ENCODE results near the gene PTPN1. TPM values are rescaled to one million over a fixed set of nuclear protein-coding genes. Genes with fewer than 3 reads are reported as not detected.

The PTPN1 gene
- total and polyA plus RNA-seq, 10 of the 15 experiments (the other 5 are each of a cell fraction or from before 2014, with no cell fraction given), result 15.9 to 74.7 (median 43.9) TPM

DNA sequence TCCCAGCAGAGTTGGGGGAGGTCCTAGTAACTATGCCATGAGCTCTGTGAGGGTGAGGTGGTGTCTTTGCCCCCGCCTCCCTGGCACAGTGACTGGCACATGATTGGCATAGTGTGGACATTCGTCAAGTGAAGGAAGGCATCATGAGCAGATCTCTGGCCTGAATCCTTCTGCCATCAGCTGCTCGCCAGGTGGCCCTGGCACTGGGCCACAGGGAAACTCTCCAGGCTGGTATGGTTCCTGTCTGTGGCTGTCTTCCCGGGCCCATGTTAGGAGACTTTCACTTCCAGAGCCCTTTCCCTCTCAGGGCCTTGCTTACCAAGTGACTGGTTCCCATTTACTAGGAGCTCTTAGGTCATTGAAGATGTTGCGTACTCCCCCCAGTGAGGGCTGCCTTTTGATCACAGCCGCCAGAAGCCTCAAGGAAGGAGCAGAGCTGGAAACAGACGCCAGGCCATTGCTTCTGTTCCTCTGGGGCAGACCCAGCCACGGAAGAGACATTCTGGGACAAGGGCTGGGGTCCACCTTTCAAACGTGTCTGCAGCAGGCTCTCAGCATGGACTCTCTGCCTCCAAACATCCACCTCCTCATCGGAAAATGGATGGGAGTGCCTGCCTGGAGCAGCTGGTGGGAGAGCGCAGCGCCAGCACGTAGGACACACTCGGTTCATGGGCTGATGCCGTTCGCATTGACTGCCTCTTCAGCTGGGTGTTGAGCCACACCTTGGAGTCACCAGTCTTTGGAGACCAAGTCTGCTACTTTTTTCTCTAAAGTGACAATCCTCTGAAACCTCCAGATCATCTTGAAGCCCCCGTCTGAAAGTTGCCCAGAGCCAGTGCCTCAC, 67.2 kb downstream of the PTPN1 start:
- no TSS peak for BruUV-seq (replicated peaks)
- Histone ChIP-seq H3K36me3 (ENCODE audit: control insufficient read depth in 2 of 2, insufficient read depth in 2 of 2, low read length in 1 of 2) (peaks cover 44 to 61% of the 10 kb centered on the region in 2 experiments), H3K4me2 (ENCODE audit: control insufficient read depth, insufficient read depth) (no peak overlapping the region), H3K79me2 (ENCODE audit: control insufficient read depth, insufficient read depth, low read length) (peaks cover 7% of the 10 kb centered on the region), H3K4me3 (no peak overlapping the region), H2AFZ (ENCODE audit: control insufficient read depth, low read depth, low read length) (no peak overlapping the region), H3K9ac (ENCODE audit: control insufficient read depth, insufficient read depth, low read length) (no peak overlapping the region), H3K27ac (ENCODE audit: control insufficient read depth, insufficient read depth) (no peak overlapping the region), H3K4me1 (ENCODE audit: control insufficient read depth, insufficient read depth, low read length) (no peaks in the 10 kb centered on the region), H4K20me1 (ENCODE audit: control insufficient read depth, insufficient read depth) (peaks cover 6% of the 10 kb centered on the region; the same call in 1 of the 2 replicates), H3K27me3 (replicated peaks in 1 of 2; ENCODE audit: control insufficient read depth in 2 of 2, insufficient read depth in 2 of 2, low read length in 1 of 2) (no peaks in the 10 kb centered on the region), H3K9me3 (replicated peaks; ENCODE audit: control insufficient read depth, insufficient read depth, low read length) (no peaks in the 10 kb centered on the region)
- POLR2A ChIA-PET, result no interaction called here
- RAD21 ChIA-PET (ENCODE audit: unreplicated experiment), result interaction anchor here (2.7 to 3.6 kb wide), 3 partner anchors 65 to 113 kb away, joined by 8 to 29 read pairs (median 14); partner anchors contain the start of gene PTPN1
- in situ Hi-C loops (cut with MboI), result loop anchor here (5.0 kb wide), 1 partner anchor 105 kb away; no protein-coding TSS in a partner anchor
- no peak for ATAC-seq
- intact Hi-C loops (cut with micrococcal nuclease; ENCODE audit: unreplicated experiment), result no loop called here
- 89% methylated on average over 17 of the region's 17 CpGs for WGBS (ENCODE audit: insufficient coverage, insufficient replicate concordance, low lambda C conversion rate, missing lambda C conversion rate)
- CTCF ChIA-PET, result interaction anchor here (0.7 to 11.4 kb wide), 9 partner anchors 11 to 114 kb away, joined by 3 to 240 read pairs (median 4); no protein-coding TSS in a partner anchor
- no peak for FAIRE-seq
- SMC1A ChIA-PET (ENCODE audit: uncharacterized antibody, unreplicated experiment), result interaction anchor here (73.1 kb wide), 1 partner anchor 68 kb away, joined by 2799 read pairs; the partner anchor contains the start of gene PTPN1
- DNase-seq (ENCODE audit: low read depth, low spot score), result no peak
- no peak for TF ChIP-seq TCF12 (IDR thresholded peaks at IDR 0.05; ENCODE audit: low read depth, low read length)
- TF ChIP-seq, protein P1, sequence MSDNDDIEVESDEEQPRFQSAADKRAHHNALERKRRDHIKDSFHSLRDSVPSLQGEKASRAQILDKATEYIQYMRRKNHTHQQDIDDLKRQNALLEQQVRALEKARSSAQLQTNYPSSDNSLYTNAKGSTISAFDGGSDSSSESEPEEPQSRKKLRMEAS (IDR thresholded peaks at IDR 0.05; ENCODE audit: low read depth, low read length), result no peak
- TF ChIP-seq NBN (IDR thresholded peaks at IDR 0.05), result no peak
- TF ChIP-seq EZH2 (IDR thresholded peaks at IDR 0.05; ENCODE audit: borderline replicate concordance, control insufficient read depth, low read depth, low read length), result no peak
- TF ChIP-seq POLR2AphosphoS5 (IDR thresholded peaks at IDR 0.05; ENCODE audit: low read length), result no peak
- TF ChIP-seq, protein P2, sequence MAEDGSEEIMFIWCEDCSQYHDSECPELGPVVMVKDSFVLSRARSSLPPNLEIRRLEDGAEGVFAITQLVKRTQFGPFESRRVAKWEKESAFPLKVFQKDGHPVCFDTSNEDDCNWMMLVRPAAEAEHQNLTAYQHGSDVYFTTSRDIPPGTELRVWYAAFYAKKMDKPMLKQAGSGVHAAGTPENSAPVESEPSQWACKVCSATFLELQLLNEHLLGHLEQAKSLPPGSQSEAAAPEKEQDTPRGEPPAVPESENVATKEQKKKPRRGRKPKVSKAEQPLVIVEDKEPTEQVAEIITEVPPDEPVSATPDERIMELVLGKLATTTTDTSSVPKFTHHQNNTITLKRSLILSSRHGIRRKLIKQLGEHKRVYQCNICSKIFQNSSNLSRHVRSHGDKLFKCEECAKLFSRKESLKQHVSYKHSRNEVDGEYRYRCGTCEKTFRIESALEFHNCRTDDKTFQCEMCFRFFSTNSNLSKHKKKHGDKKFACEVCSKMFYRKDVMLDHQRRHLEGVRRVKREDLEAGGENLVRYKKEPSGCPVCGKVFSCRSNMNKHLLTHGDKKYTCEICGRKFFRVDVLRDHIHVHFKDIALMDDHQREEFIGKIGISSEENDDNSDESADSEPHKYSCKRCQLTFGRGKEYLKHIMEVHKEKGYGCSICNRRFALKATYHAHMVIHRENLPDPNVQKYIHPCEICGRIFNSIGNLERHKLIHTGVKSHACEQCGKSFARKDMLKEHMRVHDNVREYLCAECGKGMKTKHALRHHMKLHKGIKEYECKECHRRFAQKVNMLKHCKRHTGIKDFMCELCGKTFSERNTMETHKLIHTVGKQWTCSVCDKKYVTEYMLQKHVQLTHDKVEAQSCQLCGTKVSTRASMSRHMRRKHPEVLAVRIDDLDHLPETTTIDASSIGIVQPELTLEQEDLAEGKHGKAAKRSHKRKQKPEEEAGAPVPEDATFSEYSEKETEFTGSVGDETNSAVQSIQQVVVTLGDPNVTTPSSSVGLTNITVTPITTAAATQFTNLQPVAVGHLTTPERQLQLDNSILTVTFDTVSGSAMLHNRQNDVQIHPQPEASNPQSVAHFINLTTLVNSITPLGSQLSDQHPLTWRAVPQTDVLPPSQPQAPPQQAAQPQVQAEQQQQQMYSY (CRISPR knock-in tag; IDR thresholded peaks at IDR 0.05), result no peak
- no peak for TF ChIP-seq ZNF217 (IDR thresholded peaks at IDR 0.05)
- TF ChIP-seq HDGF (IDR thresholded peaks at IDR 0.05), result no peak
- TF ChIP-seq SRF (IDR thresholded peaks at IDR 0.05; ENCODE audit: low read depth in 2 of 2, low read length in 2 of 2), result no peak
- TF ChIP-seq, protein P3, sequence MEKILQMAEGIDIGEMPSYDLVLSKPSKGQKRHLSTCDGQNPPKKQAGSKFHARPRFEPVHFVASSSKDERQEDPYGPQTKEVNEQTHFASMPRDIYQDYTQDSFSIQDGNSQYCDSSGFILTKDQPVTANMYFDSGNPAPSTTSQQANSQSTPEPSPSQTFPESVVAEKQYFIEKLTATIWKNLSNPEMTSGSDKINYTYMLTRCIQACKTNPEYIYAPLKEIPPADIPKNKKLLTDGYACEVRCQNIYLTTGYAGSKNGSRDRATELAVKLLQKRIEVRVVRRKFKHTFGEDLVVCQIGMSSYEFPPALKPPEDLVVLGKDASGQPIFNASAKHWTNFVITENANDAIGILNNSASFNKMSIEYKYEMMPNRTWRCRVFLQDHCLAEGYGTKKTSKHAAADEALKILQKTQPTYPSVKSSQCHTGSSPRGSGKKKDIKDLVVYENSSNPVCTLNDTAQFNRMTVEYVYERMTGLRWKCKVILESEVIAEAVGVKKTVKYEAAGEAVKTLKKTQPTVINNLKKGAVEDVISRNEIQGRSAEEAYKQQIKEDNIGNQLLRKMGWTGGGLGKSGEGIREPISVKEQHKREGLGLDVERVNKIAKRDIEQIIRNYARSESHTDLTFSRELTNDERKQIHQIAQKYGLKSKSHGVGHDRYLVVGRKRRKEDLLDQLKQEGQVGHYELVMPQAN (conservative IDR thresholded peaks at IDR 0.05), result no peak
- no peak for TF ChIP-seq ZSCAN29 (IDR thresholded peaks at IDR 0.05)
- no peak for TF ChIP-seq MTA3 (IDR thresholded peaks at IDR 0.05; ENCODE audit: borderline replicate concordance, low read length)
- TF ChIP-seq, protein P4, sequence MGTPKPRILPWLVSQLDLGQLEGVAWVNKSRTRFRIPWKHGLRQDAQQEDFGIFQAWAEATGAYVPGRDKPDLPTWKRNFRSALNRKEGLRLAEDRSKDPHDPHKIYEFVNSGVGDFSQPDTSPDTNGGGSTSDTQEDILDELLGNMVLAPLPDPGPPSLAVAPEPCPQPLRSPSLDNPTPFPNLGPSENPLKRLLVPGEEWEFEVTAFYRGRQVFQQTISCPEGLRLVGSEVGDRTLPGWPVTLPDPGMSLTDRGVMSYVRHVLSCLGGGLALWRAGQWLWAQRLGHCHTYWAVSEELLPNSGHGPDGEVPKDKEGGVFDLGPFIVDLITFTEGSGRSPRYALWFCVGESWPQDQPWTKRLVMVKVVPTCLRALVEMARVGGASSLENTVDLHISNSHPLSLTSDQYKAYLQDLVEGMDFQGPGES (IDR thresholded peaks at IDR 0.05), result no peak
- TF ChIP-seq TBL1XR1 (IDR thresholded peaks at IDR 0.05; ENCODE audit: low read depth, low read length), result no peak

All from GM12878 (cell line).